Small intestine (tissue), 7 donors: ENCODE measurements around the gene ADAMTS18. TPM values are rescaled to one million over a fixed set of nuclear protein-coding genes. Genes with fewer than 3 reads are reported as not detected.

ENCODE experiments used
- DNase-seq, 2 donors: peaks; one replicate each; pipeline versions ENCODE4 v3.0.0 to v3.0.0-alpha.2; 2013
- FAIRE-seq: peaks from 2 replicates; lab custom pipeline; 2012; peaks lifted over from hg19 to GRCh38; lab: Jason Lieb, UNC
- H3K27ac ChIP-seq, 3 donors: one replicate each; pipeline ENCODE4 v1.5.1; 2013; ENCODE audit warnings: low read length in 2 of 3, mild to moderate bottlenecking in 2 of 3, control low read depth in 1 of 3, inconsistent platforms in 1 of 3, low read depth in 1 of 3, moderate library complexity in 1 of 3
- H3K27me3 ChIP-seq, 3 donors: one replicate each; pipeline ENCODE4 v1.6.1; 2013; ENCODE audit warnings: low read length in 3 of 3, inconsistent platforms in 1 of 3; ENCODE audit not compliant: control insufficient read depth in 3 of 3, insufficient read depth in 3 of 3
- H3K36me3 ChIP-seq, 3 donors: one replicate each; pipeline ENCODE4 v1.6.1; 2013; ENCODE audit warnings: low read length in 3 of 3, inconsistent platforms in 1 of 3, low read depth in 1 of 3, mild to moderate bottlenecking in 1 of 3, moderate library complexity in 1 of 3; ENCODE audit not compliant: control insufficient read depth in 3 of 3, insufficient read depth in 2 of 3
- H3K4me1 ChIP-seq, 3 donors: one replicate each; pipeline ENCODE4 v1.6.1; 2013; ENCODE audit warnings: low read length in 2 of 3, inconsistent platforms in 1 of 3, low read depth in 1 of 3, mild to moderate bottlenecking in 1 of 3, moderate library complexity in 1 of 3; ENCODE audit not compliant: control insufficient read depth in 3 of 3, insufficient read depth in 2 of 3
- H3K4me3 ChIP-seq, 3 donors: one replicate each; pipeline ENCODE4 v1.5.1; 2013; ENCODE audit warnings: low read length in 3 of 3, control low read depth in 1 of 3, inconsistent platforms in 1 of 3, low read depth in 1 of 3, mild to moderate bottlenecking in 1 of 3, moderate library complexity in 1 of 3
- H3K9me3 ChIP-seq, 2 donors: one replicate each; pipeline ENCODE4 v1.6.1; 2013; ENCODE audit warnings: low read depth in 1 of 2, low read length in 1 of 2; ENCODE audit not compliant: control insufficient read depth in 2 of 2, insufficient read depth in 1 of 2
- WGBS, 3 donors: extraction: QIAGEN DNeasy Blood & Tissue Kit; methylation state at CpG; one replicate each; pipeline ENCODE4 v1.1.7; 2013; 5-methylcytosine and 5-hydroxymethylcytosine counted together
- polyA plus RNA-seq, 4 donors: library from polyadenylated mRNA; stranded (reverse) in 3 of 4; unstranded in 1 of 4; fragments of 200-250 nt in 3 of 4; fragments of 120-200 nt in 1 of 4; gene quantifications; one replicate each; pipeline versions ENCODE4 v1.2.1 to v1.2.3, GENCODE V29; 2013
- donor health status: healthy with polysubstance abuse.
- donor health status: control.
- donor health status: control.
- donor health status: Bipolar disorder and iron deficiency.
- donor health status: healthy.

The ADAMTS18 gene
- polyA plus RNA-seq, 4 donors, result 0.03 to 2.2 TPM; not detected in 2

- no peak for FAIRE-seq
- no peaks in the 10 kb centered on the region for H3K4me1 ChIP-seq
- no peaks in the 10 kb centered on the region for H3K27me3 ChIP-seq
- H3K9me3 ChIP-seq, result no peaks in the 10 kb centered on the region
- H3K4me3 ChIP-seq, result no peak overlapping the region
- no peak overlapping the region for H3K27ac ChIP-seq
- DNase-seq, result no peak
- whole genome bisulfite sequencing, 3 donors, result 41 to 78% (median 61%) methylated on average over 4 of the region's 4 CpGs
- no peaks in the 10 kb centered on the region for H3K36me3 ChIP-seq
Observed at GRCh38 chr16:77376358-77376757, 58.5 kb downstream of the ADAMTS18 start.

GRCh38 chr16:77375396-77375795, 59.4 kb downstream of the ADAMTS18 start:
- no peaks in the 10 kb centered on the region for H3K9me3 ChIP-seq
- DNase-seq, result no peak
- 89 to 97% (median 95%) methylated on average over 7 of the region's 7 CpGs for WGBS, 3 donors

GRCh38 chr16:77374384-77374783, 60.5 kb downstream of the ADAMTS18 start:
- Histone ChIP-seq H3K9me3 (no peaks in the 10 kb centered on the region), H3K4me3 (no peak overlapping the region), H3K27ac (no peak overlapping the region), H3K4me1 (no peaks in the 10 kb centered on the region), H3K36me3 (no peaks in the 10 kb centered on the region), H3K27me3 (no peaks in the 10 kb centered on the region)
- FAIRE-seq, result no peak
- DNase-seq, result peak in 1 of 2 donors; percentile 54
- WGBS, 3 donors, result 14 to 19% (median 15%) methylated on average over 1 of the region's 1 CpG

More at GRCh38 chr16:77375396-77375795, 59.4 kb downstream of the ADAMTS18 start:
- H3K27ac ChIP-seq, result no peak overlapping the region
- no peaks in the 10 kb centered on the region for H3K27me3 ChIP-seq
- no peaks in the 10 kb centered on the region for H3K36me3 ChIP-seq
- H3K4me3 ChIP-seq, result no peak overlapping the region
- no peaks in the 10 kb centered on the region for H3K4me1 ChIP-seq
- FAIRE-seq, result no peak

GRCh38 chr16:77373726-77374125, 61.1 kb downstream of the ADAMTS18 start:
- H3K9me3 ChIP-seq, result no peaks in the 10 kb centered on the region
- 44 to 69% (median 49%) methylated on average over 3 of the region's 3 CpGs for WGBS, 3 donors
- DNase-seq (no peak), FAIRE-seq (no peak)
- H3K36me3 ChIP-seq, result no peaks in the 10 kb centered on the region
- H3K4me1 ChIP-seq, result no peaks in the 10 kb centered on the region
- no peaks in the 10 kb centered on the region for H3K27me3 ChIP-seq
- H3K27ac ChIP-seq, result no peak overlapping the region
- no peak overlapping the region for H3K4me3 ChIP-seq

- H3K4me3 ChIP-seq, result no peak overlapping the region
- DNase-seq (no peak), FAIRE-seq (no peak)
- 74 to 83% (median 80%) methylated on average over 6 of the region's 6 CpGs for WGBS, 3 donors
- H3K27me3 ChIP-seq, result no peaks in the 10 kb centered on the region
- H3K4me1 ChIP-seq, result no peaks in the 10 kb centered on the region
- H3K36me3 ChIP-seq, result no peaks in the 10 kb centered on the region
- no peak overlapping the region for H3K27ac ChIP-seq
- no peaks in the 10 kb centered on the region for H3K9me3 ChIP-seq
Observed at GRCh38 chr16:77364770-77365169, 70.1 kb downstream of the ADAMTS18 start.

- DNase-seq, result peak in 1 of 2 donors; percentile 15
Observed at GRCh38 chr16:77359065-77359502, 75.8 kb downstream of the ADAMTS18 start.

GRCh38 chr16:77353587-77354263, 81.1 kb downstream of the ADAMTS18 start:
- no peak overlapping the region for H3K27ac ChIP-seq
- no peak overlapping the region for H3K4me3 ChIP-seq
- no peaks in the 10 kb centered on the region for H3K27me3 ChIP-seq
- 29 to 57% (median 44%) methylated on average over 4 of the region's 4 CpGs for WGBS, 3 donors
- H3K4me1 ChIP-seq, result no peaks in the 10 kb centered on the region
- DNase-seq (no peak), FAIRE-seq (no peak)
- no peaks in the 10 kb centered on the region for H3K36me3 ChIP-seq
- no peaks in the 10 kb centered on the region for H3K9me3 ChIP-seq

More at GRCh38 chr16:77359065-77359502, 75.8 kb downstream of the ADAMTS18 start:
- H3K9me3 ChIP-seq, result no peaks in the 10 kb centered on the region
- no peak overlapping the region for H3K27ac ChIP-seq
- FAIRE-seq, result no peak
- no peaks in the 10 kb centered on the region for H3K4me1 ChIP-seq
- H3K36me3 ChIP-seq, result no peaks in the 10 kb centered on the region
- H3K4me3 ChIP-seq, result no peak overlapping the region
- WGBS, 3 donors, result 17 to 37% (median 26%) methylated on average over 4 of the region's 4 CpGs
- H3K27me3 ChIP-seq, result no peaks in the 10 kb centered on the region

GRCh38 chr16:77344341-77344740, 90.5 kb downstream of the ADAMTS18 start:
- no peaks in the 10 kb centered on the region for H3K4me1 ChIP-seq
- FAIRE-seq, result no peak
- no peak overlapping the region for H3K27ac ChIP-seq
- H3K9me3 ChIP-seq, result peaks cover 0 to 2% of the 10 kb centered on the region in 2 donors
- no peak overlapping the region for H3K4me3 ChIP-seq
- 89 to 94% (median 91%) methylated on average over 6 of the region's 6 CpGs for WGBS, 3 donors
- no peaks in the 10 kb centered on the region for H3K36me3 ChIP-seq
- DNase-seq, result no peak
- H3K27me3 ChIP-seq, result no peaks in the 10 kb centered on the region

GRCh38 chr16:77336637-77337036, 98.2 kb downstream of the ADAMTS18 start:
- Histone ChIP-seq H3K27me3 (no peaks in the 10 kb centered on the region), H3K4me3 (no peak overlapping the region), H3K27ac (no peak overlapping the region), H3K36me3 (no peaks in the 10 kb centered on the region), H3K9me3 (no peaks in the 10 kb centered on the region), H3K4me1 (no peaks in the 10 kb centered on the region)
- FAIRE-seq (no peak), DNase-seq (no peak)
- WGBS, 3 donors, result 46 to 52% (median 47%) methylated on average over 2 of the region's 2 CpGs
